NCI-H82 treated with DMSO at 0.1 percent for 48 hours (cell line): ENCODE results near the gene JAK1.
"Not testable (repeated sequence)": the region's sequence is repeated elsewhere in the genome, so short reads cannot be mapped to it uniquely, and the experiment has no call there.

Source experiments
- DNase-seq: peaks from one replicate; lab custom pipeline; 2025; ENCODE audit not compliant: unreplicated experiment; lab: John Stamatoyannopoulos, UW

JAK1 gene

DNA sequence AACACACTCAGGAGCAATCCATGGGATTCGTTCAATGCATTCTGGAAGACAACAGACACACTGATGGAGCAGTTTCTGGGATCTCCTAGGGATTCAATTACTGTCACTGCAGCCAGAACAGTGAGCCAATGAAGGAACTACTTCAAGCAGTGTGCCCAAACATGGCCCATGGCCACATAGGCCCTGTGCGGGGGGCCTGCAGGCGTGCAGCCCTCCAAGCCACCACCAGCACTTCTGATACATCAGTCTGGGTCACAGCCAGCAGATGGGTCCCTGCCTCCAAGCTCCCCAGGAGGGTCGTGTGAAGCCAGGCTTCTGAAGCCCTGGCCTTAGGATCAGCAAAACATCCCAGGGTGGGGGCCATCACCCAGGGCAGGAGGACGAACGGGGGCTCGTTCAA is 122.2 kb downstream of the JAK1 start:
- DNase-seq: no peak

DNA sequence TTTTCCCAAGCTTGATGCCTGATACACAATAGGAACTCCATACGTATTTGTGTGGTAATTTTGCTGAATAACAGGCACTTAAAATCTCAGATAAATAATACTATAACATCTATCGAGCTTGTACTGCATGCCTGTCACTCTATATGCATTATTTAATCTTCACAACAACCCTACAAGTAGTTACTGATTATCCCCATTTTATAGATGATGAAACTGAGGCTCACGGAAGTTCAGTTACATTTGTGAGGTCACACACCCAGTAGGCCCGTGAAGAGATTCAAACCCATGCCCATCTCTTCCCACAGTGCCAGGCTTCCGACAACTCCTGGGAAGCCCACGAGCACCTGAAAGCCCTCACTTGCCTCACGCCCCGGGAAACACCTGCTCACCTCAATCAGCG is 122.7 kb downstream of the JAK1 start:
- DNase-seq: no peak

DNA sequence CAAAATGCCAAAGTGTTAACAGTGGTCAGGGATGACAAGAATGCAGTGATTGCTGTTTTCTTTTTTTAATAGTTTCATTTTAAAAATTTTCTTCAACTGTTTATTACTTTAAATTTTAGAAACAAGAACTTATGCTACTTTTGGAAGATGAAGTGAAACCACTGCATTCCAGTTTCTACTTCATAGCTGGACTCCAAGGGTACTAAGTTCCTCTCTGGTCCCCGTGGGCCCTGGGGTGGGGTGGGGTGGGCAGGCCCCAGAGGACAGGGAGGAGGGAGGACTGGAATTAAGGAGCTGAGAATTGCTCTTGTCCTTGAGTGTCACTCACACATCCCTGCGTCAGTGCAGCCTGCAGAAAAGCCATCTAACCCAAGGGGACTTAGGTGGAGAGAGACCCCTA is 124.1 kb downstream of the JAK1 start:
- no peak for DNase-seq

DNA sequence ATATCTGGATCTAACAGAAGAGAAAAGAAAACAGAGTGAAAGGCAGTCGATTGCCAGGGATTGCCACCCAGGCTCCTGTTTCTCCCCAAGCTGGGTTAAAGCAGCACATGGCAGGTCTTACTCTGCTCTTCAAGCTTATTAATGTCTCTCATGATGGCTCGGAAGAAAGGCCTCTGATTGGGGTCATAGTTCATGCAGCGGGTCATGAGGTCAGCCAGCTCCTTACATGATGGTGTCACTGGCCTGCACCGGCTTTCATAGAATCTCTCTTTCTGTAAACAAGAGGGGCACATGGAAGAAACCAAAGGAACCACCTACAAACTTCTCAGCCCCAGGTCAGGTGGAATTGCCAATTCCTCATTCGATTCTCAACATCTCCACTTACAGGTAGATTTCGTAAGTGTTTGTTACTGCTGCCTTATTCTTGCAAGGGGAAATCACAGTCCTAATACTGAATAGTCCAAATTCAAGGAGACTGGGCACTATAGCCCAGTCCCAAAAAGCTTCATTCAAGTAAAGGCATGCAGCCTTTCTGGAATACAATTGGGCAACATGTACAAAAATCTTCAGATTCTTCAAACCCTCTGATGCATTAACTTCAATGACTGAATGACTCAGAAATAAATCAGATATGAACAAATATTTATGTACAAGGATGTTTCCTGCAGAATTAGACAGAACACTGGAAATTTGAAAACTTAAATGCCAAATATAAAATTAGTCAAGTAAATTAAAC is 124.9 kb downstream of the JAK1 start:
- no peak for DNase-seq

DNA sequence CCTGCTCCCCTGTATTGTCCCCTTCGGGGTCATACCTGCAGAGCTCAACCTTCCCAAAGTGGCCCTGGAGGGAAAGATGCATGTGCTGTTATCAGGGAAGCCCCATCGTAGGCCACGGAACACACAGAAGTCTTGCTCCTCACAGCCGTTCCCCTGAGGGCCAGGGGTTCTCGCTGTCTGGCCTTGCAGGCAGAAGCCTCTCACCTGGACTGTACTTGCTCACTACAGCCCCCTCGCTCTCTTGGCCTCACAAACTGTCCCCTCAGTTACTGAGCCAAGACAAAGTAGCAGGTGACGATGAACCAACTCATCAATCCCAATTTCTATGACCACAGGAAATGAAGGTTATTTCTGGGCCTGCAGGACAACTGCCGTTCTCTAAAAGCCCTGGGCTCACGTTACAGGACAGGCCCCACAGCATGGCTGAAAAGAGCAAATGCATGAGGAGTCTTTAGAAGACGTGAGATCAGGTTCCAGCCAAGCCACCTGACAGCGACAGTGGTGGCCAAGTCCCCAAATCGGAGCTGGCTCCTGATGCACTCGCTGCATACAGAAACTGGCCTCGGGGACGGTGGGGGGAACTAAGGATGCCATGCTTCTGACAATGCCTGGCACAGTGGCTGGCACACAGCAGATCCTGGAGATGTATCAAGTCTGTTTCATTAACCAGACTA is 126.5 kb downstream of the JAK1 start:
- no peak for DNase-seq

DNA sequence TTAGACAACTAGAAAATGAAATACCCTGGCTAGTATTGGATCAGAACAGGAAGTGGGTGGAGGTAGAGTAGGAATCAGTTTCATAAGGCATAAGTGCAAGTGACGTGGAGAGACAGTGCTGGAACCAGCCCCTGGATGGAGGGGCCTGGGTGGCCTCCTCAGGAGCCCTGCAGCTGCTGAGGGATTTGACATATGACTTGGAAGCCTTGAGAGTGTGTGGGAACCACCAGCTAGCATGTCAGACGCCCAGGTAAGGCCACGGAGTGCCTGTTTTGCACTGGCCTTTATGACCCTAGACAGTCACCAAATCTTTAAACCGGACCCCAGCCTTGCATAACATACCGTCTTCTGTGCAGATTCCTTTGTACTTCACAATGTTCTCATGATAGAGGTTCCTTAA is 127.1 kb downstream of the JAK1 start:
- DNase-seq: no peak

DNA sequence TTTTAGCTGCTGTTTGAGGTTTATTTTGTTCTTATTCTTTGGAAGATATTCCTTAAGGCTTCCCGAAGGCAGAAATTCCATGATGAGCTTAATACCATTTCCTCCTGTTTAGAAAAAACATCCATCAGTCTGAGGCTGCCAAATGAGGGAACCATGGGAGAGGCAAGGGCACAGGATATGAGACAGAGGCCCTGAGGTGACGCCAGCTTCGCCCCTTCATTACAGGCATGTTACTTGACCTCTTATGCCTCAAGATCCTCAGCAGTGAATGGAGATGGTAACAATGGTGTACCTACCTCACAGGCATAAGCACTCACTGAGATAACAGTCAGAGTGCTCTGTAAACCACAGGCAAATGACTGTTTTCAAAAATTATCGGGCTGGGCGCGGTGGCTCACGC is 127.9 kb downstream of the JAK1 start:
- no peak for DNase-seq

DNA sequence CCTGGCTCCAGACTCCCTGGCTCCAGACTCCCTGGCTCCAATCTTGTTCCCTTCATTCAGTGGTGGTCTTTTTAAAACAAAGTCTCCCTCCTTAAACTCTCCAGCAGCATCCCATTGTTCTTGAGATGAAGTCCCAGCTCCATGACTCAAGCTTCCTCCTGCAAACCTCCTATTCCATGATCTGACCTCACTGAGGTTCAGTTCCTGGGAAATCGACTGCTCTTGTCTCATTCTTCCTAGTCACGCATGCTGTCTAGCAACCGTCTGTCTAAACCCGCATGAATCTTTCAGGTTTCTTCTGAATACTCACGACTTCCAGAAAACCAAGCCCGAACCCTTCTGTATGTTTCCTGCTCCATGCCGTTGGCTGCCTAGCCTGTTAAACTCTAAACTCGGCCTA is 129.5 kb downstream of the JAK1 start:
- DNase-seq: no peak

DNA sequence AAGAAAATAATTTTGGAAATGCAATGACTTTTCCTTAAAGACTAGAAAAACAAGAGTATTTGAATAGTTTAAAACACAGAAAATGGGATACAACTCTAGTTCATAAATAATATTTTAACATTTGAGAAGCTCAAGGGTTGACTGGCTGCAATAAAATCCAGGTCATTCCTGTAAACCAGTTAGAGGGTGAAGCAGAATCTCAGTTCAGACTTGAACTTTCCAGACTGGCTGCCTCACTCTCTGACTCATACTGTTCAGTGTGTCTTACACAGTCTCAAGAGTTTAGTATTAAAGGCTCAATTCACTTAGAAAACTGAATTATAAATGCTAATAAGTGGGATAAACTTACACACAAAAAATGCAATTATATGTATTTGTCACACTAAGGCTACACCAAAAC is 131.6 kb downstream of the JAK1 start:
- no peak for DNase-seq

DNA sequence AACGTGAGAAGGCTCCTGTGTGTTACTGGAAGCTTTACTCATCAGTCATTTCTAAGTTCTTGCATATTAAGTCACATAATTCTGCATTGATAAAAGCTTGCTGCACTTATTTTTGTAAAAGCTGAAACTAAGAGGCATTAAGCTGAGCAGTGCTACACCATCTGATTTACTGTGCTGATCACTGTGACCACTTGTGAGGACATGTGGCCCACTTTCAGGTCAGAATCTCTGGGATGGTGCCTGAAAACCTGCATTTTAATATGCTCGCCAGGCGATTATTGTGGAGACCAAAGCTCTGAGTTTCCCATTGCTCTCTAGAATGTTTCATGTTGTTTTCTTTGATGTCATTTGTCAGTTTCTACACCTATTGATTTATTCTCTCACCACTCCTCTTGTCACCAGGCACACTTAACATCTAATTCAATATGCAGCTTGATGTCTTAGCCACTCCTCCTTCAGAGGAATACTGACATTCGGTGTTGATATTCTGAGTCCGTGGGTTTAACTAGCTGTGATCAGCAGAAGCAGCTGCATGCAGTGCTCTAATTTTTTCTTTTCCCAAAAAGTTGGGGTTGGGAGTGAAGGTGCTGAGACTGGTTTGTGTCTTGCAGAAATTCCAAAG is 136.2 kb downstream of the JAK1 start:
- DNase-seq: no peak

DNA sequence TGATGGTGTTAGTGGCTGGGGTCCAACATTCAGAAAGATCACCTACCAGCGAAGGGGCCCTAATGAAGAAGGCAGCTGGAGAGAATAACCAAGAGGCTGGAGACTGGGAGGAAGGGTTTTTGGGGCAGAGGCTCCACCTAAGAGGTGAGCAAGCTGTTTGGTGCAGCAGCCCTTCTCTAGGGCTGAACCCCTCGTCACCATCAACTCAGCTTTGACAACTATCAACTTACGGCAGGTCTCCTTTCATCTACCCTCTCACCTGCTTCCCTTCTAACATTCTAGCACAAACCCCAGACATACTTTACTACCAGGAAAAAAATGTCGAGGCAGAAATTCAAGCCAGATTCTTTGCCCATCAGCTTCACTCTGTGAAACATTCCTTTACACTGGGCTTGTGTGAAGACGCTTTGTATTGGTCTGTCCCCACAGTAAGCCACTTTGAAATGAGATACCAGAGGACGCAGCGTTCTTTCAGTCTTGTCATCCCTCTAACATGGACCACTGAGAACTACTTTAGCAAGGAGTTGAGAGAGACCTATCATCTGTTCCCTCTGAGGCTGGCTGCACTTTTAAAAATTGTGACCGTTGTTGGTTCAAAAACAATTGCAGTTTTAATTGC is 136.8 kb downstream of the JAK1 start:
- no peak for DNase-seq

DNA sequence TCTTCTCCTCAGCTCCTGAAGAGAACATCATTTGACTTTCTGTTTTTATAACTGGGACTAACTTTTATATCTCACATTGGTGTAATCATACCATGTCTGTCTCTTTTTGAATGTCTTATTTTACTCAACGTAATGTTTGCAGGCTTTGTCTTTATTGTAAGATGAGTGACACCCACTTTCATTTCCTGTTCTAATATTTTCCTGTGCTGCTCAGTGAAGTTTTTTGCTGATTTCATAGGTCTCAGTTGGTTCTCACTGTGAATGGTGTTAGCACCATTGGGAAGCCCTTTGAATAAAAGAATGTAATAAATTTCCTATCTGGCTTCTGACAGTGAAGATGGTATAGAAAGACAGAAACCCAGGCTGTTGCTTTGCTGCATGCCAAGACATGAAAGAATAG is 137.5 kb downstream of the JAK1 start:
- DNase-seq: no peak

DNA sequence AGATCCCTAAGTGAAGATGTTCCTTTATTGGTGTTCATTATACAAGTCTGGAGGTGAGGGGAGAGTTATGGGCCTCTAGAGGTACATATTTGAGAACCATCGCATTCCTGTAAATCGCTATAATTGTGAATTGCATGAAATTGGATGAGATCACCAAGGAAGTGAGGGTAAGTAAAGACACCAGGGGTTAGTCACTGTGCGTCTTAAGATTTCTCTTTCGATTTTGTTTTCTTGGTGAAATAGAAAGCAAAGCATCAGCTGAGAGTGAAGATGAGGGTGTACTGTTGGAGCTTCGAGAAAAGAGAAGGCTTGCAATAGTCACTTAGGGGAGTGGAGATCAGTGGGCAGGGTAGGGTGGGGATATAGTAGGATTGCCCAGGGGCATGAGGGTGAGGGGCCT is 139.4 kb downstream of the JAK1 start:
- no peak for DNase-seq

DNA sequence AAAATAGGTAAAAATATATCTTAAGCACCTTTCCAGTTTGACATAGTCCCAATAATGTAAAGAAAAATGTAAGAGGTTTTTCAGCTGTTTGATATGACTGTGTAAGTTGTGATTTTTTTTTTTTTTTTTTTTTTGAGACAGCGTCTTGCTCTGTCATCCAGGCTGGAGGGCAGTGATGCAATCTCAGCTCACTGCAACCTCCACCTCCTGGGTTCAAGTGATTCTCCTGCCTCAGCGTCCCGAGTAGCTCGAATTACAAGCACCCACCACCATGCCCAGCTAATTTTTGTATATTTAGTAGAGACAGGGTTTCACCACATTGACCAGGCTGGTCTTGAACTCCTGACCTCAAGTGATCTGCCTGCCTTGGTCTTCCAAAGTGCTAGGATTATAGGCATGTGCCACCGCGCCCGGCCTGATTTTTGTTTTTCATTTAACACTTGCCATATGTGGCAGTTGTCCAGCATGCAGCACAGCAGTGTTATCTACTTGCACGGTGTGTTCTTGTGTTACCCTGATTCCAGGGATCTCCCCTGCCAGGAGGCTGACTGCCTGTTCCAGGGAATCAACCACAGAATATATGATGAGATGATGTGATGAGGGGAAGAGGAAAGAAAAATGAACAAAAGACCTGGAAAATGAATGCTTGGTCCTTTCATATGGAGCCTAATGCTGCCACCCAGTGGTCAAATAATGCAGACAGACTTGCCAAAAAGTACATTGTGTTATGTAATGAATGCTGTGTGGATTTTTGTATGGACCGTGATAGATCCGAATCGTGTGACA is 142.5 kb downstream of the JAK1 start:
- peak; percentile 16 for DNase-seq

DNA sequence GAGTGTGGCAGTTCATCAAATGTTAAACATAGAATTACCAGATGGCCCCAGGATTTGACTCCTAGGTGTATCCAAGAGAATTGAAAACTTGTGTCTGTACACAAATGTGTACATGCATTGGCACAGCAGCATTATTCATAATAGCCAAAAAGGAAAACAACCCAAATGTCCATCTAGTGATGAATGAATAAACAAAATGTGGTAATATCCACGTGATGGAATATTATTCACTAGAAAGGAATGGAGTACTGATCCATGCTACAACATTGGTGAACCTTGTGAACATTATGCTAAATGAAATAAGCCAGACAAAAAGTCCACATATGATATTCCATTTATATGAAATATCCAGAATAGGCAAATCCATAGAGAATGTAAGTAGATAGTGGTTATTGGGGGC is 143.7 kb downstream of the JAK1 start:
- no peak for DNase-seq

DNA sequence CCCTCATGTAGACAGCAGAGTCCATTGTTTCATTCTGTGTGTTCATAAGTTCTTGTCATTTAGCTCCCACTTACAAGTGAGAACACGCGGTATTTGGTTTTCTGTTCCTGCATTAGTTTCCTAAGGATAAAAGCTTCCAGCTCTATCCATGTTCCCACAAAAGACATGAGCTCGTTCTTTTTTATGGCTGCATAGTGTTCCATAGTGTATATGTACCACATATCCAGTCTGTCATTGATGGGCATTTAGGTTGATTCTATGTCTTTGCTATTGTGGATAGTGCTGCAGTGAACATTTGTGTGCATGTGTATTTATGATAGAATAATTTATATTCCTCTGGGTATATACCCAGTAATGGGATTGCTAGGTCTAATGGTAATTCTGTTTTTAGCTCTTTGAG is 145.8 kb downstream of the JAK1 start:
- not testable (repeated sequence) for DNase-seq

DNA sequence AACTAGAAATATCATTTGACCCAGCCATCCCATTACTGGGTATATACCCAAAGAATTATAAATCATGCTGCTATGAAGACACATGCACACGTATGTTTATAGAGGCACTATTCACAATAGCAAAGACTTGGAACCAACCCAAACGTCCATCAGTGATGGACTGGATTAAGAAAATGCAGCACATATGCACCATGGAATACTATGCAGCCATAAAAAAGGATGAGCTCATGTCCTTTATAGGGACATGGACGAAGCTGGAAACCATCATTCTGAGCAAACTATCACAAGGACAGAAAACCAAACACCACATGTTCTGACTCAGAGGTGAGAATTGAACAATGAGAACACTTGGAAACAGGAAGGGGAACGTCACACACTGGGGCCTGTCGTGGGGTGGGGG is 149.0 kb downstream of the JAK1 start:
- DNase-seq: not testable (repeated sequence)

DNA sequence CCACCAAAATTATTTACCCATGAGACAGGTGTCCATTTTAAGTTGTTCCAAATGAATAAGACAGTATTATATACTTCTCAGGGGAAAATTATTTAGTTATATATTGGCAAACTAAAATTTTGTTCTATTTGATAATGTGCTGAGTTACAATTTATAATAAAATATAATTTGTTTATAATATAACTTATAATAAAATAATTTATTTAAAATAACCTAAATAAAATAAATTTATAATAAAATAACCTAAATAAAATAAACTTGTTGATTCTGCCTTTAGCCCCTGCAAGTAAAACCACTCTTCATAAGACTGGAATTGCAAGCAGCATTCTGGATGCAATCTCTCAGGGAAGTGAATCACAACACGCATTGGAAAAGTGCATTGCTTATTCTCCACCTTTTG is 151.9 kb downstream of the JAK1 start:
- DNase-seq: no peak

DNA sequence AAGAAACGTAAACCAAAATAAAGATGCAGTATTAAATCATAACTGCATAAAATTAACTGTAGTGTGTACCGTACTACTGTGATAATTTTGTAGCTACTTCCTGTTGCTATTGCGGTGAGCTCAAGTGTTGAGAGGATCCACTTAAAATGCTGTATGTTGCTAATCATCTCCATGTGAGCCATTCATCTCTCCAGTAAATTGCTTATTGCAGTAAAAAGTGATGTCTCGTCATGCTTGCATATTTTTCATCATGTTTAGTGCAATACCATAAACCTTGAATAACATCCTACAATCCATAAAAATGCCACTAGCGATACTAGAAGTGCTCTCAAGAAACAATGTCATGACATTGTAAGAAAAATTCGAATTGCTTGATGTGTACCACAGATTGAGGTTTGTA is 155.2 kb downstream of the JAK1 start:
- DNase-seq: no peak

DNA sequence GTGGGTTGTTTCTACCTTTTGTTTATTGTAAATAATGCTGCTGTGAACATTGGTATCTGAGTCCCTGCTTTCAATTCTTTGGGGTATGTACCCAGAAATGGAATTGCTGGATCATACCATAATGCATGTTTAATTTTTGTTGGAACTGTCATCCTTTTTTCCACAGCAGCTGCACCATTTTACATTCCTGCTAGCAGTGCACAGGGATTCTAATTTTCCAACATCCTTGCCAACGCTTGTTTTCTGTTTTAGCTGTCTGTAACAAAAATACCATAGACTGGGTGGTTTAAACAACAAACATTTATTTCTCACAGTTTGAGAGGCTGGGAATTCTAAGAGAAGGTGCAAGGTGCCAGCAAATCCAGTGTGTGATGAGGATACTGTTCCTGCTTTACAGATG is 156.3 kb downstream of the JAK1 start:
- DNase-seq: no peak

DNA sequence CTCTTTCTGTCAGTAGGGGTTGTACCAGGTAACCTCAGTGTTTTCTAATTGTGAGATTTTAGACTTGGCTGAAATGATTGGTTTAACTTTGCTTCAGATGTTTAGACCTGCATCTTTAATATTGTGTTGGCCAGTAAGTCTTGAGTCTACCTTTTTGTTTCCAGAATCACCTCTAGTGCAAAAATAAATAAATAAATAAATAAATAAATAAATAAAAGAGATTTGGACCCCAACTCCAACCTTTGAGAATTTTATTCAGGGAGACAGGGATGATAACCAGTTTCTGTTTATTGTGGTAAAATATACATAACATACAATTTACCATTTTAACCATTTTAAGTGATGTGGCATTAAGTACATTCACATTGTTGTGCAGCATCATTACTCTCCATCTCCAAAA is 157.0 kb downstream of the JAK1 start:
- DNase-seq: no peak
